ENCODE data around the gene RGS12.

Gene RGS12

DNA sequence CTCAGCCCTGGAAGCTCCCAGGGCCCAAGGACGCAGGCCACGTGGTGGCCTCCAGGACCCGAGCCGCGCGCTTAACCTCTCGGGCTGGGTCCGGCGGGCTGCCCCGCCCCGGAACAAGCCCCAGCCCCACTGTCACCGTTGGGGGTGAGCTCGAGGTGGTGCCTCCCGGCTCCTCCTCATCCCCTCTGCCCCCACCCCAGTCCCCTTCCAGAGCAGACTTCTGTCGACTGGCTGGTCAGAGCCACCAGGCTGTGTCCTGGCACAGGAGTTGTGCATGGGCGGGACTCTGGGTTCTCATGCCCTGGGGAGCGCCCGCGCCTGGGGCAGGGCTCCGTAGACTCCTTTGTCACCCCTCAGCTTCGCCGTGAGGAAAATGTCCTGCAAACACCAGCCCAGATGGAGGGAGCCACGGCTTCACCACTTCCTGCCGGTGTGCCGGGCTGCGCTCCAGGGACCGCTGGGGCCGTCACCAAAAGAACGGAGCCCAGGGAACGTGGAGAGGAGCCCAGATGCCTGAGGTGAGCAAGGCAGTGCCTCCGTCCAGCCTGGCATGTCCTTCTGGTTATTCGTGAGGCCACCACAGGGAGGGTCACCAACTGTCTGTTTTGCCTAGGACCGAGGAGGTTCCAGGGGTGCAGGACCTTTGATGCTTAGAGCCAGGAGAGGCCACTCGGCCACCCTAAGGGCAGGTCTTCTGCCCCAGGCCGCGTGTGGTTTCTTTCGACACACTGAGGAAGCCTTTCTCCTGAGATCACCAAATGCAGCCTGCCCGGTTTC lies 7.1 kb upstream of the RGS12 start:
- no peak for FAIRE-seq
- DNase-seq (ENCODE audit: insufficient read length, low spot score) = no peak
- TF ChIP-seq, protein P1, sequence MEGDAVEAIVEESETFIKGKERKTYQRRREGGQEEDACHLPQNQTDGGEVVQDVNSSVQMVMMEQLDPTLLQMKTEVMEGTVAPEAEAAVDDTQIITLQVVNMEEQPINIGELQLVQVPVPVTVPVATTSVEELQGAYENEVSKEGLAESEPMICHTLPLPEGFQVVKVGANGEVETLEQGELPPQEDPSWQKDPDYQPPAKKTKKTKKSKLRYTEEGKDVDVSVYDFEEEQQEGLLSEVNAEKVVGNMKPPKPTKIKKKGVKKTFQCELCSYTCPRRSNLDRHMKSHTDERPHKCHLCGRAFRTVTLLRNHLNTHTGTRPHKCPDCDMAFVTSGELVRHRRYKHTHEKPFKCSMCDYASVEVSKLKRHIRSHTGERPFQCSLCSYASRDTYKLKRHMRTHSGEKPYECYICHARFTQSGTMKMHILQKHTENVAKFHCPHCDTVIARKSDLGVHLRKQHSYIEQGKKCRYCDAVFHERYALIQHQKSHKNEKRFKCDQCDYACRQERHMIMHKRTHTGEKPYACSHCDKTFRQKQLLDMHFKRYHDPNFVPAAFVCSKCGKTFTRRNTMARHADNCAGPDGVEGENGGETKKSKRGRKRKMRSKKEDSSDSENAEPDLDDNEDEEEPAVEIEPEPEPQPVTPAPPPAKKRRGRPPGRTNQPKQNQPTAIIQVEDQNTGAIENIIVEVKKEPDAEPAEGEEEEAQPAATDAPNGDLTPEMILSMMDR (IDR thresholded peaks at IDR 0.05; ENCODE audit: insufficient read depth, missing control alignments) = no peak

GRCh38 chr4:3286335-3287175 lies 6.3 kb upstream of the RGS12 start:
- DNase-seq (ENCODE audit: insufficient read length, low spot score) = no peak
- no peak for FAIRE-seq
- TF ChIP-seq, protein P1 (IDR thresholded peaks at IDR 0.05; ENCODE audit: insufficient read depth, missing control alignments) = no peak

GRCh38 chr4:3287271-3287971 lies 5.4 kb upstream of the RGS12 start:
- TF ChIP-seq, protein P1 (IDR thresholded peaks at IDR 0.05; ENCODE audit: insufficient read depth, missing control alignments) = no peak
- DNase-seq (ENCODE audit: insufficient read length, low spot score) (no peak), FAIRE-seq (no peak)

GRCh38 chr4:3287972-3288570 lies 4.8 kb upstream of the RGS12 start:
- TF ChIP-seq, protein P1 (IDR thresholded peaks at IDR 0.05; ENCODE audit: insufficient read depth, missing control alignments) = no peak
- DNase-seq (ENCODE audit: insufficient read length, low spot score) = no peak
- FAIRE-seq = no peak

GRCh38 chr4:3288571-3289094 lies 4.2 kb upstream of the RGS12 start:
- FAIRE-seq (no peak), DNase-seq (ENCODE audit: insufficient read length, low spot score) (no peak)
- TF ChIP-seq, protein P1 (IDR thresholded peaks at IDR 0.05; ENCODE audit: insufficient read depth, missing control alignments) = no peak

GRCh38 chr4:3290476-3290875 lies 2.3 kb upstream of the RGS12 start:
- FAIRE-seq (no peak), DNase-seq (ENCODE audit: insufficient read length, low spot score) (no peak)
- TF ChIP-seq, protein P1 (IDR thresholded peaks at IDR 0.05; ENCODE audit: insufficient read depth, missing control alignments) = no peak
